ENCODE results near the gene TNRC6C. TPM values are rescaled to one million over a fixed set of nuclear protein-coding genes. Genes with fewer than 3 reads are reported as not detected.

TNRC6C gene
- polyA plus RNA-seq, 3 donors = 0.38 to 0.80 (median 0.46) TPM

DNA sequence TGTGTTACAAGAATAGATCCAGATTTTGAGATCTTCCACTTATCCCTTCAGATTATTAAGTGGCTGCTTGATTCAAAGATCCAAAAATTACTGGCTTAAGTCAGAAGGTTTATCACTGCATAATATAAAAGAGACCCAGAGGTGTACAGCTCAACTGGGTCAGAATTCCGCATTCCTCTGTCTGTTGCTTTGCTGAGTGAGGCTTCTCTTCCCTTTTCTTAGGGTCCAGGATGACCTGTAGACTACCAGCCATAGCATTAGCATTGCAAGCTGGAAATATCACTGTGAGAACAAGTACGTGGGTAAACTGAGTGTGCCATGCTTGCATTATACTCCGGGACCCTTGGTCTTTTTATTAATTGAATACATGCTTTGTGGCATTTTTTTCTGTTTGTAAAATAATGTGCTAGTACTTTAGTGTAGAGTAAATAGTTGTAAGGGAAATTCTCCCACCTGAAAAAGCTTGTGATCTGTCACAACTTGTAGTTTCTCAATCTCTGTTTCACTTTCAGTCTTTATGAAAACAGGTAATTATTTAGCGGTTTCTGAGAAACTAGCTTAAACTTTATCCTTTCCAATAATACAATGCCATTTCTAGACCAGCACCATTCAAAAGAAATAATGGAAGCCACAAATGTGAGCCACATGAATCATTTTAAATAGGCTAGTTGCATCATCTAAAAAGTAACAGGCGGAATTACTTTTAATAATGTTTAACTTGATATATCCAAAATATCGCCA lies 61.6 kb downstream of the TNRC6C start:
- Histone ChIP-seq H3K4me3 (replicated peaks in 1 of 3; ENCODE audit: low read depth in 2 of 3, low read length in 3 of 3) (no peak overlapping the region), H3K27ac (ENCODE audit: low read depth in 1 of 2, low read length in 2 of 2) (no peak overlapping the region), H3K9ac (ENCODE audit: insufficient read depth, low read length, poor library complexity, severe bottlenecking) (no peak overlapping the region), H4K20me1 (ENCODE audit: insufficient read depth, low read length) (no peaks in the 10 kb centered on the region), H3K9me3 (replicated peaks in 1 of 2; ENCODE audit: control insufficient read depth in 1 of 2, insufficient read depth in 1 of 2, low read length in 2 of 2) (no peaks in the 10 kb centered on the region), H3K79me2 (ENCODE audit: insufficient read depth, low read length) (no peaks in the 10 kb centered on the region), H3K4me2 (replicated peaks; ENCODE audit: extremely low read depth, low read length, poor library complexity, severe bottlenecking) (no peak overlapping the region), H3K4me1 (ENCODE audit: control insufficient read depth in 1 of 2, insufficient read depth in 2 of 2, low read length in 2 of 2) (peaks cover 2 to 8% of the 10 kb centered on the region in 2 donors), H3K36me3 (replicated peaks in 1 of 2; ENCODE audit: control insufficient read depth in 1 of 2, insufficient read depth in 2 of 2, low read length in 2 of 2) (no peaks in the 10 kb centered on the region), H2AFZ (ENCODE audit: insufficient read depth, low read depth, low read length, poor library complexity, severe bottlenecking) (no peak overlapping the region), H3K27me3 (ENCODE audit: control insufficient read depth in 2 of 2, insufficient read depth in 2 of 2, low read length in 2 of 2) (no peaks in the 10 kb centered on the region)
- H3K36me3 Mint-ChIP-seq = no peaks in the 10 kb centered on the region
- TF ChIP-seq CTCF (IDR thresholded peaks at IDR 0.05) = no peak
- no peak for DNase-seq
- H3K9me3 Mint-ChIP-seq = no peaks in the 10 kb centered on the region
- H3K27me3 Mint-ChIP-seq (ENCODE audit: low read depth in 3 of 3) = no peaks in the 10 kb centered on the region
- intact Hi-C loops (cut with micrococcal nuclease) = no loop called here
- 86% methylated on average over 1 of the region's 6 CpGs for WGBS (ENCODE audit: insufficient coverage)
- peaks cover 21% of the 10 kb centered on the region for H3K4me1 Mint-ChIP-seq
- no peak overlapping the region for H3K27ac Mint-ChIP-seq
- H3K4me3 Mint-ChIP-seq = no peak overlapping the region

- H3K9me3 Mint-ChIP-seq = no peaks in the 10 kb centered on the region
- WGBS (ENCODE audit: insufficient coverage) = 80% methylated on average over 1 of the region's 1 CpG
Observed at GRCh38 chr17:78020717-78021108, 62.2 kb downstream of the TNRC6C start.

More at GRCh38 chr17:78020717-78021108, 62.2 kb downstream of the TNRC6C start:
- Histone ChIP-seq H3K4me1 (ENCODE audit: control insufficient read depth in 1 of 2, insufficient read depth in 2 of 2, low read length in 2 of 2) (peaks cover 2 to 8% of the 10 kb centered on the region in 2 donors), H3K79me2 (ENCODE audit: insufficient read depth, low read length) (no peaks in the 10 kb centered on the region), H3K27me3 (ENCODE audit: control insufficient read depth in 2 of 2, insufficient read depth in 2 of 2, low read length in 2 of 2) (no peaks in the 10 kb centered on the region), H3K36me3 (replicated peaks in 1 of 2; ENCODE audit: control insufficient read depth in 1 of 2, insufficient read depth in 2 of 2, low read length in 2 of 2) (no peaks in the 10 kb centered on the region), H3K9me3 (replicated peaks in 1 of 2; ENCODE audit: control insufficient read depth in 1 of 2, insufficient read depth in 1 of 2, low read length in 2 of 2) (no peaks in the 10 kb centered on the region), H4K20me1 (ENCODE audit: insufficient read depth, low read length) (no peaks in the 10 kb centered on the region), H2AFZ (ENCODE audit: insufficient read depth, low read depth, low read length, poor library complexity, severe bottlenecking) (no peak overlapping the region), H3K9ac (ENCODE audit: insufficient read depth, low read length, poor library complexity, severe bottlenecking) (no peak overlapping the region), H3K4me3 (replicated peaks in 1 of 3; ENCODE audit: low read depth in 2 of 3, low read length in 3 of 3) (no peak overlapping the region), H3K27ac (ENCODE audit: low read depth in 1 of 2, low read length in 2 of 2) (no peak overlapping the region), H3K4me2 (replicated peaks; ENCODE audit: extremely low read depth, low read length, poor library complexity, severe bottlenecking) (no peak overlapping the region)
- H3K27ac Mint-ChIP-seq = peak overlapping the region in 1 of 7 donors; percentile 73
- no peak for DNase-seq
- H3K4me3 Mint-ChIP-seq = no peak overlapping the region
- intact Hi-C loops (cut with micrococcal nuclease) = no loop called here
- H3K27me3 Mint-ChIP-seq (ENCODE audit: low read depth in 3 of 3) = no peaks in the 10 kb centered on the region
- TF ChIP-seq CTCF (IDR thresholded peaks at IDR 0.05) = no peak
- H3K36me3 Mint-ChIP-seq = no peaks in the 10 kb centered on the region
- H3K4me1 Mint-ChIP-seq = peaks cover 22% of the 10 kb centered on the region

All from CD14-positive monocyte (primary cell).